ENCODE data around the gene MYO18A.

DNA sequence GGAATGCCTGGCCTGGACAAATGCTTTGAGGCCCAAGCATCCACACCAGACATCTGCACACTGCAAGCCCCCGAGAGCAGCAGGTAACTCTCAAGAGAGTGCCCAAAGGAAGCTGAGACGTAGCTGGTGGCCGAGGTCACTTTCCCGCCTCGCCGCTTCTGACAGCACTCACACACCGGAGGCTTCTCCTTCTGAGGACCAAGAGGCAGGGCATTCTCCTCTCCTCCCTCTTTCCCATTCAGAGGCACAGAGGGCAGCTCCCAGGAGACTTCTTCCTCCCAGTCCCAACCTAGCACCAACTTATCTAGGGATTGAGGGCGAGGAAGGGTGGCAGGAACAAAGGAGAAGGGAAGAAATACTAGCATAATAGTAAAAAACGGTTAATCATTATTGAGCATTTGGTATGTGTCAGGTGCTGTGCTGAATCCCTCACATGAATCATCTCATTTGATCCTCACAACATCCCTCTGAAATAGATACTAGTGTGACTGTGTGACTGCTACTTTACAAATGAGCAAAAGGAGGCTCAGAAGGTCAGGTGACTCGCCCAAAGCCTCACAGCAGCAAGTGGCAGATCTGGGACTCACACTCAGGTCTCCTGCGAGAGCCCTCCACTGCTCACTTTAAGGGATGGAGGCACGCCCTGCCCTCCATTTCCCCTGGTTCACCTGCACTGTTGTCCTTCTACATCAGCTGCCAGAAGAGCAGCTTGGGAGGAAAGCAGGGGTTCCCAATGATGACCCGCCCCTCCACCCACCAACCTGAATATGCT, 41.8 kb downstream of the MYO18A start:
- TF ChIP-seq YY1 (IDR thresholded peaks at IDR 0.05; ENCODE audit: insufficient read depth, insufficient read length): no peak
- no peak for TF ChIP-seq SUZ12 (IDR thresholded peaks at IDR 0.05; ENCODE audit: extremely low read depth, insufficient read depth, insufficient read length)
- TF ChIP-seq ZNF274 (IDR thresholded peaks at IDR 0.05; ENCODE audit: low read depth, low read length): no peak
